ENCODE data around the gene GNB1L. TPM values are rescaled to one million over a fixed set of nuclear protein-coding genes. Genes with fewer than 3 reads are reported as not detected.

Gene GNB1L
- polyA plus RNA-seq, 1 experiment, result 3.6 TPM

DNA sequence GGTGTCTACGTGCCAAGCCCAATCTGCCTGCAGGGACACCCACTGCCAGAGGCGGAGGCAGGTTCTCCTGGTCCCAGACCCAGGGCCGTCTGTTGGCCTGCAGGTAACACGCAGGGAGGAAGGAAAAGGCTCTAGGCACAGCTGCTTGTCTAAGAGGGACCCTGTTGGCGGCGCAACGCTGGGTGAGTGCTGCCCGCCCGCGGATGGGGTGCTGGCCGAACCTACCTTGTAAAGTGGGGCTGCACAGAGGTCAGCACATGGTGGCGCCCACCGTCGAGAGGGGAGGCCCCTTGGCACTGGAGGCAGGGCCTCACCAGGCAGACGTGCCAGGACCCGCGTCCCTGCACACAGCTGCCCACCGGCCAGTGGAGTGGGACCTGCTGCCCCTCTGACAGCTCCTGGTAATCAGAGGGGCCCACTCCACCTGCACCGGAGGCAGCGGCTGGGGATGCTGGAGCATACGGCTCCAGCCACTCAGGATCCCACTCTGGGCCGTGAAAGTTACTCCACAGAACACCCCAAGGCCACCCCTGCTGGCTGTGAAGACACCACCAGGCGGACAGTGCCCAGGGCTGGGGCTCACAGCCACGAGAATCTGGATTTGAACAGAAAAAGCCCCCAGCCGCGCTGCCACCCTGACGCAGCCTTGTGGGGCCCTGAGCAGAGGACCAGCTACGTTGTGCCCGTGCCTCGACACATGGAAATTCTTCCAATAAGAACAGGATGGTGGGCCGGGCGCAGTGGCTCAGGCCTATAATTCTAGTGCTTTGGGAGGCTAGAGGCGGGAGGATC, 70.1 kb downstream of the GNB1L start:
- POLR2A ChIA-PET, result no interaction called here
- Histone ChIP-seq H3K4me3 (ENCODE audit: low read depth, low read length) (no peak overlapping the region), H3K36me3 (ENCODE audit: control insufficient read depth, insufficient read depth, low read length) (0 out of 2 replicates have a peak, but pooled peaks cover 3% of the 10 kb centered on the region), H3K27me3 (ENCODE audit: control insufficient read depth, insufficient read depth, low read length) (no peaks in the 10 kb centered on the region)
- CTCF ChIA-PET, result interaction anchor here (1.0 to 1.5 kb wide), 3 partner anchors 16 to 54 kb away, joined by 3 to 5 read pairs (median 4); no protein-coding TSS in a partner anchor
- DNase-seq (ENCODE audit: low read depth), result no peak
- TF ChIP-seq, protein P1, sequence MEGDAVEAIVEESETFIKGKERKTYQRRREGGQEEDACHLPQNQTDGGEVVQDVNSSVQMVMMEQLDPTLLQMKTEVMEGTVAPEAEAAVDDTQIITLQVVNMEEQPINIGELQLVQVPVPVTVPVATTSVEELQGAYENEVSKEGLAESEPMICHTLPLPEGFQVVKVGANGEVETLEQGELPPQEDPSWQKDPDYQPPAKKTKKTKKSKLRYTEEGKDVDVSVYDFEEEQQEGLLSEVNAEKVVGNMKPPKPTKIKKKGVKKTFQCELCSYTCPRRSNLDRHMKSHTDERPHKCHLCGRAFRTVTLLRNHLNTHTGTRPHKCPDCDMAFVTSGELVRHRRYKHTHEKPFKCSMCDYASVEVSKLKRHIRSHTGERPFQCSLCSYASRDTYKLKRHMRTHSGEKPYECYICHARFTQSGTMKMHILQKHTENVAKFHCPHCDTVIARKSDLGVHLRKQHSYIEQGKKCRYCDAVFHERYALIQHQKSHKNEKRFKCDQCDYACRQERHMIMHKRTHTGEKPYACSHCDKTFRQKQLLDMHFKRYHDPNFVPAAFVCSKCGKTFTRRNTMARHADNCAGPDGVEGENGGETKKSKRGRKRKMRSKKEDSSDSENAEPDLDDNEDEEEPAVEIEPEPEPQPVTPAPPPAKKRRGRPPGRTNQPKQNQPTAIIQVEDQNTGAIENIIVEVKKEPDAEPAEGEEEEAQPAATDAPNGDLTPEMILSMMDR (IDR thresholded peaks at IDR 0.05; ENCODE audit: insufficient read depth, low read depth, low read length), result no peak

DNA sequence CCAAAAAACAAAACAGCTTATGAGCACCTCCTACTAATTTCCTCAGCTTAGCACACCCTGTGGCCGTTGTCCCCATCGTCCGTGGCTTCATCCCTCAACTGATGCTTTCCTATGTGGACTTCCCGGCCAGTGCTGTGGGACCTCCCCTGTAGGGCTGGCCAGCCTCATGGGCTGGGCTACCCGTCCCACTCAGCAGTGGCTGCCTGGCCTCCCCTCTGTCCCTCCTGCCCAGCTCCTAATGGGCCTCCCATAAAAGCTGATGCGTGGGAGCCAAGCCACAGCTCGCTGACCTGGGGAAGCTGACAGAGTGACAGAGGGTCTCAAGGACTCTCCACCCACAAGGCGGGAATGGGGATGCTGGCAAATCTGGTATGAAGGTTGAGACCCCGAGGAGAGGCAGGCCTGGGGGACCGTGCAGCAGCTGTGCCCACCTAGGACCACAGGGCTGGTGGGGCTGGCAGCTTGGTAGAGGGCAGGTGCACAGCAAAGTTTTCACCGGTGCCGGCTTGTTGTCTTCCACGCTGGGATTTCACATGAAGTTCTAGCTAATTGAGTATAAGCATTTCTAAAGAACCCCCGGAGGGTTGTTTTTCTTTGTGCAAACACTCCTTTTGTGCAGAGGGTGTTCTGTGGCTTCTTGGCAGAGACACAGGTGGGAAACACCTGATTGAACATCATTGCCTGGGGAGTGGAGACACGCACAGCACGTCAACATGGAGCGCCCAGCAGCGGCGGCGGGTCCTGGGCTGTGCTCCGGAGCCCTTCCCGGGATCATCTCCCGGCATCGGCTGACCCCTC, 70.9 kb downstream of the GNB1L start:
- 0 out of 2 replicates have a peak, but pooled peaks cover under 1% of the 10 kb centered on the region for H3K36me3 ChIP-seq (ENCODE audit: control insufficient read depth, insufficient read depth, low read length)
- ChIA-PET POLR2A (no interaction called here), CTCF (interaction anchor here (1.0 to 1.5 kb wide), 2 partner anchors 34 to 53 kb away, joined by 3 to 5 read pairs; no protein-coding TSS in a partner anchor)
- no peaks in the 10 kb centered on the region for H3K27me3 ChIP-seq (ENCODE audit: control insufficient read depth, insufficient read depth, low read length)
- TF ChIP-seq, protein P1 (IDR thresholded peaks at IDR 0.05; ENCODE audit: insufficient read depth, low read depth, low read length), result no peak
- no peak for DNase-seq (ENCODE audit: low read depth)
- H3K4me3 ChIP-seq (ENCODE audit: low read depth, low read length), result no peak overlapping the region

DNA sequence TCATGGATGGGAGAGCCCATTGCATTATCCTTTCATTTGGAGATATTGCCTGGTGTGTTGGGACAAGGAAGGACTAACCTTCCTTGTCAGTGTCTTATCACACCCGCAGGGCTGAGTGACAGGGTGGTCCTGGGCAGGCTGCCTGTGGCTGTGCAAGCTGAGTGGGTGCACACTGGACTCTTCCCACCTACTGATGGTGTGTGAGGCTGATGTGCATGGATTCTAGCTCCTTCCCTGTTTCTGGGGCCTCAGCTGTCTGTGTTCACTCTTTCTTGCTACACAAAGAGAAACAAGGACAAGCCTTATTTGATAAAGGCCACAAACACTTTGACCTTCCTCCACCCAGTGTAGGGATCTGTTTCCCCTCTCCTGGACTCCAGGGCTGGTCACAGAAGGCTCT, 72.1 kb downstream of the GNB1L start:
- no peaks in the 10 kb centered on the region for H3K27me3 ChIP-seq (ENCODE audit: control insufficient read depth, insufficient read depth, low read length)
- H3K4me3 ChIP-seq (ENCODE audit: low read depth, low read length), result no peak overlapping the region
- DNase-seq (ENCODE audit: low read depth), result no peak
- TF ChIP-seq, protein P1 (IDR thresholded peaks at IDR 0.05; ENCODE audit: insufficient read depth, low read depth, low read length), result no peak
- POLR2A ChIA-PET, result no interaction called here
- H3K36me3 ChIP-seq (ENCODE audit: control insufficient read depth, insufficient read depth, low read length), result no peaks in the 10 kb centered on the region
- CTCF ChIA-PET, result interaction anchor here (1.4 to 1.7 kb wide), 5 partner anchors 9 to 52 kb away, joined by 3 to 6 read pairs (median 3); no protein-coding TSS in a partner anchor

DNA sequence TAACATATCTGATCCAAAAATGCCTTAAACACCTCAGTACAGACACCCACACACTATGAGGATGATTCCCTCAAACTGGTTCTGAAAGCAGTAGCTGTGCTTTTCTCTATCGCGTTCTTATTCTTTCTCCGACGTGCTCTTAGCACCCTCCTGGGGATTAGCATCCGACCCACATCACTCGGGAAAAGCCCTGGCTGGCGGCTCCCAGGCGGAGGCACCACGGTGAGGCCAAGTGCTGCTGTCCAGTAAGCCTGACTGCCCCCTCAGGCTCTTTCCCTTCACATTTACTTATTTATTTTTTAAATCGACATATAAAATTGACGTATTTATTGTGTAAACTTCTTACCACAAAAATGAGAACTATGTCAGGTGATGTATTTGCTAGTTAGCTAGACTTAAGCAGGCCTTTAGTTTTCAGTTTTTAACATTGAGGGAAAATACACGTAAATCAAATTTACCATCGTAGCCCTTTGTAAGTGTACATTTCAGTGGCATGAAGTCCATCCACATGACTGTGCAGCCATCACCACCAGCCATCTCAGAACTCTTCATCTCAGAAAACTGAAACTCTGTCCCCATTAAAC, 74.9 kb downstream of the GNB1L start:
- Histone ChIP-seq H3K36me3 (ENCODE audit: control insufficient read depth, insufficient read depth, low read length) (no peaks in the 10 kb centered on the region), H3K27me3 (ENCODE audit: control insufficient read depth, insufficient read depth, low read length) (no peaks in the 10 kb centered on the region; the same call in 1 of the 2 replicates), H3K4me3 (ENCODE audit: low read depth, low read length) (no peak overlapping the region)
- ChIA-PET POLR2A (no interaction called here), CTCF (interaction anchor here (0.6 to 1.5 kb wide), 6 partner anchors 9 to 49 kb away, joined by 3 to 5 read pairs (median 3); no protein-coding TSS in a partner anchor)
- no peak for DNase-seq (ENCODE audit: low read depth)
- TF ChIP-seq, protein P1 (IDR thresholded peaks at IDR 0.05; ENCODE audit: insufficient read depth, low read depth, low read length), result no peak

Data from BJ (cell line).